Ishikawa (cell line): ENCODE measurements around the gene ZC2HC1B.

Experiments
- CEBPB ChIP-seq: IDR thresholded peaks from 2 replicates; pipeline ENCODE4 v1.6.1; 2012
- CREB1 ChIP-seq: IDR thresholded peaks from 2 replicates; pipeline ENCODE4 v1.6.1; 2012; ENCODE audit warnings: low read depth
- EGR1 ChIP-seq: IDR thresholded peaks from 2 replicates; pipeline ENCODE4 v1.6.1; 2012
- EP300 ChIP-seq: IDR thresholded peaks from 2 replicates; pipeline ENCODE4 v1.6.1; 2012; ENCODE audit warnings: borderline replicate concordance
- FOXM1 ChIP-seq: IDR thresholded peaks from 2 replicates; pipeline ENCODE4 v1.6.1; 2012; ENCODE audit warnings: low read depth, borderline replicate concordance
- MAX ChIP-seq: IDR thresholded peaks from 2 replicates; pipeline ENCODE4 v1.6.1; 2012
- NFIC ChIP-seq: IDR thresholded peaks from 2 replicates; pipeline ENCODE4 v1.6.1; 2012
- RAD21 ChIP-seq: IDR thresholded peaks from 2 replicates; pipeline ENCODE4 v1.6.1; 2012; ENCODE audit warnings: low read depth
- REST ChIP-seq: IDR thresholded peaks from 2 replicates; pipeline ENCODE4 v1.6.1; 2012; ENCODE audit warnings: low read depth, mild to moderate bottlenecking
- TAF1 ChIP-seq: IDR thresholded peaks from 2 replicates; pipeline ENCODE4 v1.6.1; 2012; ENCODE audit warnings: low read depth, mild to moderate bottlenecking
- TCF12 ChIP-seq: IDR thresholded peaks from 2 replicates; pipeline ENCODE4 v1.6.1; 2012; ENCODE audit warnings: low read depth
- TEAD4 ChIP-seq: IDR thresholded peaks from 2 replicates; pipeline ENCODE4 v1.6.1; 2012
- USF1 ChIP-seq: IDR thresholded peaks from 2 replicates; pipeline ENCODE4 v1.6.1; 2012
- YY1 ChIP-seq: IDR thresholded peaks from 2 replicates; pipeline ENCODE4 v1.6.1; 2012; ENCODE audit warnings: low read depth
- ZBTB7A ChIP-seq: IDR thresholded peaks from 2 replicates; pipeline ENCODE4 v1.6.1; 2012; ENCODE audit warnings: low read depth

Gene ZC2HC1B

DNA sequence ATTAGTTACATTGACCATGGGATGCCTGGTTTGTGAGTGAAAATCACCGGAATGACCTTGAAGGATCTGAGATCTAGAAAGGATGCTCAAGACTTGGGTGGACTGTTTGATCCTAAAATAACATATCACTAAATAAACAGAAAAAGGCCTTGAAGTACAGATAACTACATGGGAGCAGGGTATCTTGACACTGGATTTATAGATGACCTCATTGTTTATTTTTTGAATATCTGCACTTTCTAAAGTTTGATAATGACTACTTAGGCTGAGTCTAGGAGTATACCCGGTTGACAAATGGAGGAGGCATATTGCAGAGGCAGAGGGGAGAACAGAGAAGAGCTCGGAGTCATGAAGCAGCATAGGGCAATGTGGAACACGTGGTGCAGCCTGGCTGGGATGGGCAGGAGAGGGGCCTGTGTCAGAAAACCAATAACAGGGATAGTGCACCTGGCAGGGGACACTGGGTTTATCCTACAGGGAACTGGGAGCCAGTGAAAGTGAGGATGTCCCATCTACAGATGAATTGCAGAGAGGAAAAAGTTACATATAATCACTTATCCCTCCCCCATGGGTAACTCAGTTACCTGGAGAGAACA, 93.5 kb downstream of the ZC2HC1B start:
- TF ChIP-seq RAD21 (no peak), YY1 (no peak), NFIC (no peak), CEBPB (no peak), CREB1 (no peak), TEAD4 (no peak), EP300 (no peak), FOXM1 (no peak), ZBTB7A (no peak), MAX (no peak), TCF12 (no peak), TAF1 (no peak), EGR1 (no peak), REST (no peak)

GRCh38 chr6:143958839-143959399, 94.6 kb downstream of the ZC2HC1B start:
- TF ChIP-seq MAX (no peak), CREB1 (no peak), EGR1 (no peak), YY1 (no peak), USF1 (no peak), EP300 (no peak), TCF12 (no peak), NFIC (no peak), TAF1 (no peak), TEAD4 (no peak), REST (no peak), RAD21 (no peak), ZBTB7A (no peak), CEBPB (no peak)

DNA sequence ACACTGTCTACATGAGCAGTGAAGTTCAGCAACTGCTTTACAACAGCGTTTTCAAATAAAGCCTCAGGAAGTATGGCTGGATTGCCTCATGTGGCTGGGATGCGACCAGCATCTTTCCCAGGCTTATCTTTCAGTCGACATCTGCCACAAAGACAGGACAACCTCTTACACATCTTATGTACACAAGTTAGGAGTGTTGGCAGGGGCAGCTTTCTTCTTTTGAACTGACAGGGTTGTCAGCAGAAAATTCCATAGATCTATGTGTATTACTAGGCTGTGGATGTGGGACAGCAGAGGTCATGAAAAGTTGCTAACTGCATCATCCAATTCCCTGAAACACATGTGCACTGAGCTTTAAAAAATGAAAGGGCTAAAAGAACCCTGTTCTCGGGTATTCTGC, 95.7 kb downstream of the ZC2HC1B start:
- no peak for TF ChIP-seq ZBTB7A
- no peak for TF ChIP-seq MAX
- no peak for TF ChIP-seq NFIC
- TF ChIP-seq EGR1 = no peak
- TF ChIP-seq REST = no peak
- TF ChIP-seq TEAD4 = no peak
- no peak for TF ChIP-seq TAF1
- TF ChIP-seq YY1 = no peak

GRCh38 chr6:143961066-143961465, 96.8 kb downstream of the ZC2HC1B start:
- TF ChIP-seq TAF1 (no peak), CEBPB (no peak), YY1 (no peak), MAX (no peak), TEAD4 (no peak), REST (no peak), TCF12 (no peak), NFIC (no peak), EP300 (no peak), USF1 (no peak), ZBTB7A (no peak), CREB1 (no peak), RAD21 (no peak), EGR1 (no peak), FOXM1 (no peak)
